ENCODE measurements around the gene APOL6.
"Not testable (repeated sequence)": the region's sequence is repeated elsewhere in the genome, so short reads cannot be mapped to it uniquely, and the experiment has no call there.

Gene APOL6

GRCh38 chr22:35634943-35635540 lies 13.2 kb upstream of the APOL6 start:
- DNase-seq (ENCODE audit: low read depth in 4 of 4, low spot score in 1 of 4): no peak

GRCh38 chr22:35637254-35637653 lies 11.0 kb upstream of the APOL6 start:
- no peak for DNase-seq (ENCODE audit: low read depth in 4 of 4, low spot score in 1 of 4)

GRCh38 chr22:35638001-35638400 lies 10.2 kb upstream of the APOL6 start:
- no peak for DNase-seq (ENCODE audit: low read depth in 4 of 4, low spot score in 1 of 4)

- DNase-seq (ENCODE audit: low read depth in 4 of 4, low spot score in 1 of 4): no peak
Observed at GRCh38 chr22:35638410-35638809, 9.8 kb upstream of the APOL6 start.

GRCh38 chr22:35641494-35642120 lies 6.6 kb upstream of the APOL6 start:
- DNase-seq (ENCODE audit: low read depth in 4 of 4, low spot score in 1 of 4): no peak

GRCh38 chr22:35642305-35642741 lies 5.9 kb upstream of the APOL6 start:
- DNase-seq (ENCODE audit: low read depth in 4 of 4, low spot score in 1 of 4): no peak

GRCh38 chr22:35643991-35644390 lies 4.3 kb upstream of the APOL6 start:
- no peak for DNase-seq (ENCODE audit: low read depth in 4 of 4, low spot score in 1 of 4)

GRCh38 chr22:35645646-35646045 lies 2.6 kb upstream of the APOL6 start:
- no peak for DNase-seq (ENCODE audit: low read depth in 4 of 4, low spot score in 1 of 4)

- no peak for DNase-seq (ENCODE audit: low read depth in 4 of 4, low spot score in 1 of 4)
Observed at GRCh38 chr22:35649026-35649553, 844 bp downstream of the APOL6 start.

GRCh38 chr22:35649636-35650250 lies 1.5 kb downstream of the APOL6 start:
- DNase-seq (ENCODE audit: low read depth in 4 of 4, low spot score in 1 of 4): no peak

- DNase-seq (ENCODE audit: low read depth in 4 of 4, low spot score in 1 of 4): no peak
Observed at GRCh38 chr22:35651085-35651484, 2.8 kb downstream of the APOL6 start.

GRCh38 chr22:35653824-35654223 lies 5.6 kb downstream of the APOL6 start:
- no peak for DNase-seq (ENCODE audit: low read depth in 4 of 4, low spot score in 1 of 4)

GRCh38 chr22:35656284-35656752 lies 8.1 kb downstream of the APOL6 start:
- no peak for DNase-seq (ENCODE audit: low read depth in 4 of 4, low spot score in 1 of 4)

- DNase-seq (ENCODE audit: low read depth in 4 of 4, low spot score in 1 of 4): no peak
Observed at GRCh38 chr22:35657571-35658312, 9.5 kb downstream of the APOL6 start.

GRCh38 chr22:35660291-35661127 lies 12.3 kb downstream of the APOL6 start:
- peak in 1 of 4 experiments; percentile 21 for DNase-seq (ENCODE audit: low read depth in 4 of 4, low spot score in 1 of 4)

GRCh38 chr22:35661464-35661863 lies 13.2 kb downstream of the APOL6 start:
- no peak for DNase-seq (ENCODE audit: low read depth in 4 of 4, low spot score in 1 of 4)

GRCh38 chr22:35662914-35663313 lies 14.7 kb downstream of the APOL6 start:
- no peak for DNase-seq (ENCODE audit: low read depth in 4 of 4, low spot score in 1 of 4)

GRCh38 chr22:35663371-35663770 lies 15.1 kb downstream of the APOL6 start:
- DNase-seq (ENCODE audit: low read depth in 4 of 4, low spot score in 1 of 4): no peak

- no peak for DNase-seq (ENCODE audit: low read depth in 4 of 4, low spot score in 1 of 4)
Observed at GRCh38 chr22:35664955-35665587, 16.8 kb downstream of the APOL6 start.

- DNase-seq (ENCODE audit: low read depth in 4 of 4, low spot score in 1 of 4): not testable (repeated sequence)
Observed at GRCh38 chr22:35666699-35667098, 18.5 kb downstream of the APOL6 start.

Measured in stimulated activated CD4-positive, alpha-beta T cell treated with anti-CD3 and anti-CD28 coated beads, Interleukin-1b, Interleukin-23, amount 100 ng/mL, for 24 hours (primary cell).